SU-DHL-6 (cell line): ENCODE results near the gene CD79A.

ENCODE experiments used
- H2AFZ ChIP-seq: fragments of 200-600 bp; sonication (generic); 2 replicates; pipeline ENCODE4 v1.6.1; 2014; ENCODE audit warnings: low read depth, mild to moderate bottlenecking, moderate library complexity, mixed read lengths, antibody characterized with exemption, low read length; ENCODE audit not compliant: severe bottlenecking
- H3F3A ChIP-seq: fragments of 200-600 bp; shearing (Covaris generic); 2 replicates; pipeline ENCODE4 v1.6.0; 2016; ENCODE audit warnings: antibody characterized with exemption, mild to moderate bottlenecking; ENCODE audit not compliant: insufficient read depth
- H3K27ac ChIP-seq: fragments of 200-600 bp; sonication (generic); 2 replicates; pipeline ENCODE4 v1.5.1; 2016; ENCODE audit warnings: low read depth, mild to moderate bottlenecking, low read length, moderate library complexity, mixed read lengths
- H3K27me3 ChIP-seq: fragments of 200-600 bp; sonication (generic), shearing (Covaris generic); 2 replicates; pipeline ENCODE4 v1.6.0; 2014; ENCODE audit warnings: mild to moderate bottlenecking, low read length
- H3K36me3 ChIP-seq: fragments of 200-600 bp; sonication (generic); 2 replicates; pipeline ENCODE4 v1.6.1; 2014; ENCODE audit warnings: mild to moderate bottlenecking, low read length, mixed read lengths
- H3K4me2 ChIP-seq: fragments of 300-600, 200-600 bp; shearing (Covaris generic), sonication (generic); 2 replicates; pipeline ENCODE4 v1.6.0; 2014; ENCODE audit warnings: low read length, low read depth, mild to moderate bottlenecking; ENCODE audit not compliant: poor library complexity, severe bottlenecking
- H3K4me3 ChIP-seq: fragments of 200-600 bp; sonication (generic); 2 replicates; pipeline ENCODE4 v1.5.1; 2014; ENCODE audit warnings: antibody characterized with exemption, low read length, mild to moderate bottlenecking, mixed read lengths; ENCODE audit not compliant: insufficient read depth, poor library complexity, severe bottlenecking
- H3K79me2 ChIP-seq: fragments of 200-600 bp; sonication (generic); 2 replicates; pipeline ENCODE4 v1.6.1; 2014; ENCODE audit warnings: mild to moderate bottlenecking, low read length, moderate library complexity; ENCODE audit not compliant: insufficient read depth
- H3K9ac ChIP-seq: fragments of 200-600 bp; sonication (generic); 2 replicates; pipeline ENCODE4 v1.7.0; 2014; ENCODE audit warnings: mild to moderate bottlenecking, low read length
- H3K9me2 ChIP-seq: fragments of 200-600 bp; sonication (generic); replicated peaks from 2 replicates; pipeline ENCODE4 v1.6.1; 2014; ENCODE audit warnings: low read length; ENCODE audit not compliant: insufficient read depth
- H3K9me3 ChIP-seq: fragments of 200-600 bp; sonication (generic); 2 replicates; pipeline ENCODE4 v1.6.1; 2014; ENCODE audit warnings: low read length, mixed read lengths; ENCODE audit not compliant: insufficient read depth
- H4K20me1 ChIP-seq: fragments of 200-600 bp; sonication (generic); 2 replicates; pipeline ENCODE4 v1.6.1; 2014; ENCODE audit warnings: low read depth, mild to moderate bottlenecking, antibody characterized with exemption, low read length, moderate library complexity, mixed read lengths
- CTCF ChIP-seq: fragments of 200-600 bp; sonication (generic); IDR thresholded peaks from one replicate; pipeline ENCODE4 v1.5.1; 2017; ENCODE audit warnings: antibody characterized with exemption, mild to moderate bottlenecking, low read length, moderate library complexity; ENCODE audit not compliant: insufficient read depth, poor library complexity, severe bottlenecking
- EZH2phosphoT487 ChIP-seq: fragments of 200-600 bp; sonication (generic), shearing (Covaris generic); conservative IDR thresholded peaks from 2 replicates; pipeline ENCODE4 v1.6.1; 2018; ENCODE audit warnings: mild to moderate bottlenecking, antibody characterized with exemption, low read length, moderate library complexity, mixed read lengths

Gene CD79A

GRCh38 chr19:41928221-41928683, 51.2 kb downstream of the CD79A start, which contains the start of gene ERFL:
Gene ERFL, minus strand, starts transcription at chr19:41928449. Its CDS starts 15,530 bp downstream, at chr19:41912919.
- H3K9ac ChIP-seq: peak within 1 kb of the TSS; percentile 91
- peak within 1 kb of the TSS; percentile 84 for H3K4me2 ChIP-seq
- H3K27ac ChIP-seq: peak within 1 kb of the TSS; percentile 99

GRCh38 chr19:41928754-41929535, 51.9 kb downstream of the CD79A start:
- Histone ChIP-seq H4K20me1 (no peaks in the 10 kb centered on the region), H3K27ac (peak overlapping the region; percentile 99), H3K27me3 (no peaks in the 10 kb centered on the region), H2AFZ (no peak overlapping the region), H3K79me2 (peaks cover 8% of the 10 kb centered on the region), H3F3A (peaks cover 26% of the 10 kb centered on the region), H3K9me3 (no peaks in the 10 kb centered on the region), H3K4me2 (peak overlapping the region; percentile 84), H3K4me3 (peak overlapping the region; percentile 69), H3K36me3 (no peaks in the 10 kb centered on the region), H3K9me2 (no peaks in the 10 kb centered on the region), H3K9ac (peak overlapping the region; percentile 91)
- no peak for TF ChIP-seq EZH2phosphoT487
- no peak for TF ChIP-seq CTCF

More at GRCh38 chr19:41928221-41928683, 51.2 kb downstream of the CD79A start, which contains the start of gene ERFL:
- no peak for TF ChIP-seq EZH2phosphoT487
- no peak for TF ChIP-seq CTCF
- Histone ChIP-seq H4K20me1 (no peaks in the 10 kb centered on the region), H3K27me3 (no peaks in the 10 kb centered on the region), H3K79me2 (peaks cover 8% of the 10 kb centered on the region), H3K9me3 (no peaks in the 10 kb centered on the region), H2AFZ (no peak within 1 kb of the TSS), H3K4me3 (peak within 1 kb of the TSS; percentile 69), H3K36me3 (no peaks in the 10 kb centered on the region), H3F3A (peaks cover 19% of the 10 kb centered on the region), H3K9me2 (no peaks in the 10 kb centered on the region)

- no peak for TF ChIP-seq EZH2phosphoT487
- no peak for TF ChIP-seq CTCF
- peak overlapping the region; percentile 99 for H3K27ac ChIP-seq
- peak overlapping the region; percentile 84 for H3K4me2 ChIP-seq
- H3K9me2 ChIP-seq: no peaks in the 10 kb centered on the region
- H3K36me3 ChIP-seq: no peaks in the 10 kb centered on the region
- H2AFZ ChIP-seq: no peak overlapping the region
- no peaks in the 10 kb centered on the region for H4K20me1 ChIP-seq
- peak overlapping the region; percentile 69 for H3K4me3 ChIP-seq
- peaks cover 30% of the 10 kb centered on the region for H3F3A ChIP-seq
- H3K9me3 ChIP-seq: no peaks in the 10 kb centered on the region
- peaks cover 8% of the 10 kb centered on the region for H3K79me2 ChIP-seq
- H3K9ac ChIP-seq: peak overlapping the region; percentile 91
- no peaks in the 10 kb centered on the region for H3K27me3 ChIP-seq
Measured at GRCh38 chr19:41929536-41930071, 52.5 kb downstream of the CD79A start.
